GDM1 (cell line): ENCODE measurements around the gene HIP1.
"Not testable (repeated sequence)": the region's sequence is repeated elsewhere in the genome, so short reads cannot be mapped to it uniquely, and the experiment has no call there.

ENCODE experiments used
- DNase-seq: peaks from one replicate; lab custom pipeline; 2025; lab: John Stamatoyannopoulos, UW

HIP1 gene

DNA sequence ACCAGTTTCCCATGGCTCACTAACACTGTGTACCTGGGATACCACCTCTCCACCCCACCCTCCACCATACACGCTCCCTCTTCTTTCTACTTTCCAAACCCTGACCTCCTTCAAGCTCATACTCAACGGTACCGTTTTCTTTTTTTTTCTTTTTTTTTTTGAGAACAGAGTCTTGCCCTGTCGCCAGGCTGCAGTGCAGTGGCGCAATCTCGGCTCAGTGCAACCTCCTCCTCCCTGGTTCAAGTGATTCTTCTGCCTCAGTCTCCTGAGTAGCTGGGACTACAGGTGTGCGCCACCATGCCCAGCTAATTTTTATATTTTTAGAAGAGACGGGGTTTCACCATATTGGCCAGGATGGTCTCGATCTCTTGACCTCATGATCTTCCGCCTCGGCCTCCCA is 129.3 kb downstream of the HIP1 start:
- not testable (repeated sequence) for DNase-seq

GRCh38 chr7:75608451-75609122 is 130.2 kb downstream of the HIP1 start:
- no peak for DNase-seq

DNA sequence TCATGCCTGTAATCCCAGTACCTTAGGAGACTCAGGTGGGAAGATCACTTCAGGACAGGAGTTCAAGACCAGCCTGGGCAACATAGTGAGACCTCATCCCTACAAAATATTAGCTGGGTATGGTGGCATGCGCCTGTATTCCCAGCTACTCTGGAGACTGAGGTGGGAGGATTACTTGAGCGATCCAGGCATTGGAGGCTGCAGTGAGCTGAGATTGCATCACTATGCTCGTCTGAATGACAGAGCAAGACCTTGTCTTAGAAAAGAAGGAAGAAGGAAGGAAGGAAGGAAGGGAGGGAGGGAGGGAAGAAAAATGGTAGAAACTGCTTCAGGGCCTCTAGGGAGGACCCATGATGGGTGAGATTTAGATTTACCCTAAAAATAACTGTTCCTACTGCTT is 134.3 kb downstream of the HIP1 start:
- DNase-seq = no peak

GRCh38 chr7:75602831-75603230 is 135.9 kb downstream of the HIP1 start:
- DNase-seq = not testable (repeated sequence)

- no peak for DNase-seq
Observed at GRCh38 chr7:75601539-75601938, 137.2 kb downstream of the HIP1 start.

DNA sequence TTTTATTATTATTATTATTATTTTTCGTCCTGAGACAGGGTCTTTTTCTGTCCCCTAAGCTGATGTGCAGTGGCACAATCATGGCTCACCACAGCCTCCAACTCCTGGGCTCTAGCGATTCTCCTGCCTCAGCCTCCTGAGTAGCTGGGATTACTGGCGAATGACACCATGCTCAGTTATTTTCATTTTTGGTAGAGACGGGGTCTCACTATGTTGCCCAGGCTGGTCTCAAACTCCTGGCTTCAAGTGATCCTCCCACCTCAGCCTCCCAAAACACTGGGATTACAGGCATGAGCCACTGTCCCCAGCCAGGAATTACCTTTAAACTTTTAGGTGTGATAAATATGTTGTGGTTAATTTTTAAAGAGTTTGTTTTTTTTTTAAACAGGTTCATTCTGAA is 138.0 kb downstream of the HIP1 start:
- not testable (repeated sequence) for DNase-seq

GRCh38 chr7:75599244-75599781 is 139.4 kb downstream of the HIP1 start:
- no peak for DNase-seq

- no peak for DNase-seq
Observed at GRCh38 chr7:75596727-75597614, 141.8 kb downstream of the HIP1 start.

DNA sequence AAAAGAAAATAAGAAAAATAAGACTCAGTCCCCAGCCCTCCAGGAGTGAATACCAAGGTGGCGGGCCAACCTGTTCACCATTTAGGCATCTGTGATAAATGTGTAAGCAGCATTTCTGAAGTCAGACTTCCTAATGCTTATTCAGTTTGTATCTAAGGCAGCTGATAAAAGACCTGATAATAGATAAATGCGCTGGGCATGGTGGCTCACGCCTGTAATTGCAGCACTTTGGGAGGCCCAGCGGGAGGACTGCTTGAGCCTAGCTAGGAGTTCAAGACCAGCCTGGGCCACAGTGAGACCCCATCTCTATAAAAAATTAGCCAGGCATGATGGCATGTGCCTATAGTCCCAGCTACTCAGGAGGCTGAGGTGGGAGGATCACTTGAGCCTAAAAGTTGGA is 143.0 kb downstream of the HIP1 start:
- no peak for DNase-seq

GRCh38 chr7:75593500-75594184 is 145.1 kb downstream of the HIP1 start:
- not testable (repeated sequence) for DNase-seq

DNA sequence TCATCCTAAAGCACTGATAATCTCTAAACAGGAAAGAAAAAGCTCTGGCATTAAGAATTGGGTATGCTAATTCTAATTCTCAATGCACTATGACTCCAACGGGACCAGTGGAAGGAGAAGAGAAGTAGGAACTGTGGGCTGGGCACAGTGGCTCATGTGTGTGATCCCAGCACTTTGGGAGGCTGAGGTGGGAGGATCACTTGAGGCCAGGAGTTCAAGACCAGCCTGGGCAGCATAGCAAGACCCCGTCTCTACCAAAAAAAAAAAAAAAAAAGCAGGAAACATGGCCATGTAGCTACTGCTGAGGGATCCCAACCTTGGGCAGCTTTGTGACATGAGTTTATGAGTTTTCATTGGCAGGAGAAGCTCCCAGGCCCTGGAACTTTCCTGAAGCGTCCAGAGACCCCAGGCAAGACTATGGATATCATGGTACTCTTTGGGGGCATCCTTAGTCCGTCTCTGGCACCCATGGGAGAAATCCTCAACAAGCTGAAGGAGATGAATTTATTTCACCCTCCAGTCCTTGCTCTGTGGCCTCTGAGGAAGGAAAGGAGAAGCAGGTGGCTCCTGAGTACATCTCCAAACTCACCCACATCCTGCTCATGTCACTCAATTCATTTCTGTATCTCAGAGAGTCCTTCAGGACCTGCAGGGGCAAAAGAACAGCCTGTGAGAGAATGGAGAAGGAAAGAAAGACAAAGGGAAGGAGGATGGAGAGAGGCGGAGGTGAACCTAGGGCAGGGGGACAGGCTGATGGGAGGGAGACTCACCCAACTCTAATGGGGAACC is 147.1 kb downstream of the HIP1 start:
- DNase-seq = peak; percentile 12

- no peak for DNase-seq
Observed at GRCh38 chr7:75590373-75591005, 148.3 kb downstream of the HIP1 start.

DNA sequence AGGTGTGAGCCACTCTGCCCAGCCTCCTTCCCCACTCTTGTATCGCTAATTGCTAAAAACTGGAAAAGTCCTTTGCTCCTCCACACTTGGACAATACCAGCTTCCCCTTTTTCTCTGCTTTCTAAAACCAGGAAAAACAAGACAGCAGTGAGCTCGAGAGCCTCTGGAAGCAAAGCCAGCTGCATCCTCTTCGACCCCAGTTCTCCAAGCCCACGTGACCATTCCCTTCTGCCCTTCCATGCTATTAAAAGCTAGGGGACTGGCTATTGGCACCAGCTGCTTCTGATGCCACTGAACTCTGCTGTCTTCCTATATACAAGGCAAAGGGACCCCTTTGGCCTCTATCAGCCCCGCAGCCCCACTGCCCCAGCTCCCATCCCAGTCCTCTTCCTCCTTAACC is 154.4 kb downstream of the HIP1 start:
- DNase-seq = no peak

- DNase-seq = no peak
Observed at GRCh38 chr7:75583255-75583654, 155.5 kb downstream of the HIP1 start.

DNA sequence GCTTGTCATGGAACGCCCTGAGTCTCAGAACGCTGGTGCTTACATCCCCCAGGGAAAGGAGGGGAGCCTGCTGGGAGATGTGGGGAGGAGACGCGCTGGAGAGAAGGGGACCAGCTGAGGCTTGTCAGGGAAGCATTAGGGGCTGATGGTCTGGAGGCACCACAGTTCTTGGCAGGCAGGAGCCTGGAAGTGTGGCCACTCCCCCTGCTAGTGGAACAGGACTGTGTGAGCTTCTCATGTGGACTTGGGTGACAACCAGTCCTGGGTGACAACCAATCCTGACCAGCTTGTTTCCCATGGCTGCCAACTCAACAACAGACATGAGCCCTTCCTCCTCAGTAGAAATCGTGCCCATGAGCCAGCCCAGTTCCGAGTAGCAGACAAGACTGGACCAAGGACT is 158.8 kb downstream of the HIP1 start:
- DNase-seq = no peak

DNA sequence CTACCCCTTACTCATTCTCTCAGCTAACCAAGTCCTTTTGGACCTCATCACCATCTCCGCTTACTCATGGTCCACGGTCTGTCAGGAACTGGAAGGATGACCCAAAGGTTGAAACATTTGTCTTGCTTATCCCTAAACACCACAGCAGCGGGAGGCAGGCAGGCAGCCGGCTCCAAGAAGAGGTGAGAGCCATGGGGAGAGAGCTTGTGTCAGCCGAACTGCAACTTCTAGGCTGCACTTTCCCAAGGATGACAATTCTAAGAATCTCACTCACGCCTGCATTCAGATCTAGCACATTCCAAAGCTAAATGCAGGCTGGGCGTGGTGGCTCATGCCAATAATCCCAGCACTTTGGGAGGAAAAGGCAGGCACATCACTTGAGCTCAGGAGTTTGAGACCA is 160.7 kb downstream of the HIP1 start:
- no peak for DNase-seq

DNA sequence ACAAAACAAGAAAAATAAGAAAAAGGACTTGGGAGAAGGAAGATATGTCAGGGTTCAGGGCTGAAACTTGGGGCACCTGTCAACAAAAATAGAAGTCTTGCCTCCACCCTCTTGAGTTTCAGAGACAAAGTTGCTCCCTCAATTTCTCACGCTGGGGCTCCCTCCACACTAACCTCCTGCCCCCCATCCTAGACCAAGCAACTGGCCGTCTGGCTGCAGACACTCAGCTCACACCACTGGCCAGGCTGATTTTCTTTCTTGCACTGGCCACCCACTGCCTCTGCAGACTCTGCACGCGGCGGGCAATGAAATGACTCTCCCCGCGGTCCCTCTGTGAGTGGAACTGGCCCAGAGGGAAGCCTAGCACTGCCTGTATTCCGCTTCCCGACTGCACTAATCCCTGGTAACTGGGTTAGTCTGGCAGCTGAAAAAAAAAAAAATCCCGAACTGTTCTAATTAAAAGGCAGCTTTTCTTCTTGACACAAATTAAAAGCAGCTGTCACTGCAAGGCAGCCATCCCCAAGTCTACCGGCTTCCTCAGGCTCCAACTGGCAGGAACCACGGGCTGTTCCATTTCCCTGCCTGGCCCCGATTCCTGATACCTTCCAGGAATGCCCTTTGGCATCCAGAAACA is 163.1 kb downstream of the HIP1 start:
- no peak for DNase-seq

- DNase-seq = no peak
Observed at GRCh38 chr7:75573477-75574019, 165.2 kb downstream of the HIP1 start.

DNA sequence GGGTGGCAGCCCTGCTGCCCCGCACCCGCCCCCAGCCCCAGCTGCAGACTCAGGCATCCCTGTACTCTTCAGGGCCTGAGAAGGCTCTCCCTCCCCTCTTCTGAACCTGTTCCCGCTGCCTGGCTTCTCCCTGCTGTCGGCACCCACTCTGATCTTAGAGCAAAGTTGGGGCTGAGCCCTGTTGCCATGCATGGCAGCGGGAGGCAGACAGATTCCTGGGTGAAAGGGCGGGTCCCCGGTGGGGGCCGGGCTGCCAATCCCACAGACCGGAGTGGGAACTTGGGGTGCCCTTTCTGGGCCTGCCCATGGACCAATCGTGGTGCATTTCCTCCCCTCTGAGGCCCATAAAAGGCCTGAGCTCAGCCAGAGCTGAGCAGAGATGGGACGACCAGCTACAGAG is 165.9 kb downstream of the HIP1 start:
- DNase-seq = no peak

DNA sequence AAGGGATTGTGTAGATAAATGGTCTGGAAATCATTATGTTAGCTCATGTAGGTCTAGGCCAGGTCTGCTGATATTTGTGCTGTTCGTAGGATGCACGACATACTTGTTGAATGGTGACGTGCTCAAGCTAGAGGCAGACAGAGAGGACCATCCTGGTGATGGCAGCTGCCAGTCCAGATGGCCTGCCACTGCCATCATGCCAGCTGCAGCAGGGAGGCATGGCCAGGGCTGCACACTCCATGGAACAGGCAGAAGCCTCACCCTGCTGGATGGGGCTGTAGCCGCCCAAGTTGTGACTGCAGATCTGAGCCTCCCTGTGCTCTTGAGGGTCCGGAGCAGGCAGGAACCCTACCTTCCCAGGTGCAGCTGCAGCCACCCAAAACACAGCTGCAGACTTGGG is 166.3 kb downstream of the HIP1 start:
- DNase-seq = no peak

GRCh38 chr7:75571209-75571608 is 167.5 kb downstream of the HIP1 start:
- no peak for DNase-seq
